IMR-90 (cell line): ENCODE measurements around the gene NUP153. TPM values are rescaled to one million over a fixed set of nuclear protein-coding genes. Genes with fewer than 3 reads are reported as not detected.

Experiments
- ATAC-seq: fragments of 200-7000 bp; cut with Tn5 transposase; 2 replicates; pipeline ENCODE4 v1.9.1; 2020; ENCODE audit warnings: low read depth, mild to moderate bottlenecking, moderate library complexity
- BruUV-seq: library from RNA; stranded (reverse); fragments of 400-500 nt; replicated peaks from 2 replicates; lab custom pipeline; 2021; lab: Mats Ljungman, UMichigan
- CTCF ChIA-PET: fragments of 300-600 bp; formaldehyde crosslinking; extraction: SDS; loops from one replicate; lab custom pipeline; 2021; ENCODE audit warnings: antibody characterized with exemption; lab: Yijun Ruan, JAX
- POLR2A ChIA-PET: fragments of 300-600 bp; sonication (Branson Sonifier 250); formaldehyde crosslinking; loops from one replicate; lab custom pipeline; 2022; ENCODE audit warnings: antibody characterized with exemption; ENCODE audit not compliant: unreplicated experiment; lab: Charles Lee
- DNase-seq: peaks from one replicate; pipeline ENCODE4 v3.0.0; 2013
- H2AFZ ChIP-seq: replicated peaks from 2 replicates; pipeline ENCODE3; 2013; ENCODE audit warnings: low read length, mild to moderate bottlenecking; ENCODE audit not compliant: poor library complexity
- H2AK5ac ChIP-seq: 2 replicates; pipeline ENCODE4 v1.6.1; 2013; ENCODE audit warnings: low read depth, low read length, inconsistent platforms
- H2AK9ac ChIP-seq: replicated peaks from 2 replicates; pipeline ENCODE3; 2013; ENCODE audit warnings: mild to moderate bottlenecking, low read depth, low read length, moderate library complexity; ENCODE audit not compliant: poor library complexity
- H2BK120ac ChIP-seq: 2 replicates; pipeline ENCODE4 v1.6.1; 2013; ENCODE audit warnings: low read depth, low read length, inconsistent platforms
- H2BK15ac ChIP-seq: 3 replicates; pipeline ENCODE4 v1.6.1; 2013; ENCODE audit warnings: low read depth, low read length, inconsistent platforms
- H2BK20ac ChIP-seq: 2 replicates; pipeline ENCODE4 v1.6.1; 2013; ENCODE audit warnings: low read depth, mild to moderate bottlenecking, inconsistent platforms, low read length, moderate library complexity
- H2BK5ac ChIP-seq: 2 replicates; pipeline ENCODE4 v1.6.1; 2013; ENCODE audit warnings: mild to moderate bottlenecking, low read depth, low read length, inconsistent platforms; ENCODE audit not compliant: poor library complexity, severe bottlenecking
- H3K14ac ChIP-seq: replicated peaks from 2 replicates; pipeline ENCODE4 v1.6.1; 2013; ENCODE audit warnings: low read depth, low read length, inconsistent platforms
- H3K18ac ChIP-seq: 2 replicates; pipeline ENCODE4 v1.6.1; 2013; ENCODE audit warnings: low read depth, low read length, control low read depth
- H3K23ac ChIP-seq: 2 replicates; pipeline ENCODE4 v1.6.1; 2013; ENCODE audit warnings: low read depth, low read length, inconsistent platforms
- H3K27ac ChIP-seq: 2 replicates; pipeline ENCODE4 v1.5.1; 2013; ENCODE audit warnings: mild to moderate bottlenecking, control low read depth, low read length; ENCODE audit not compliant: insufficient read depth
- H3K27me3 ChIP-seq: 2 replicates; pipeline ENCODE4 v1.6.1; 2013; ENCODE audit warnings: low read length; ENCODE audit not compliant: control insufficient read depth, insufficient read depth
- H3K36me3 ChIP-seq: 2 replicates; pipeline ENCODE4 v1.6.1; 2013; ENCODE audit warnings: low read length, mixed read lengths; ENCODE audit not compliant: control insufficient read depth, insufficient read depth
- H3K4ac ChIP-seq: 2 replicates; pipeline ENCODE4 v1.6.1; 2013; ENCODE audit warnings: low read depth, low read length, inconsistent platforms
- H3K4me1 ChIP-seq: 2 replicates; pipeline ENCODE4 v1.6.1; 2013; ENCODE audit warnings: low read length, mixed read lengths; ENCODE audit not compliant: control insufficient read depth, insufficient read depth
- H3K4me2 ChIP-seq: 2 replicates; pipeline ENCODE4 v1.6.1; 2013; ENCODE audit warnings: low read depth, mild to moderate bottlenecking, control low read depth, low read length, moderate library complexity
- H3K4me3 ChIP-seq: 2 replicates; pipeline ENCODE4 v1.5.1; 2013; ENCODE audit warnings: low read depth, mild to moderate bottlenecking, control low read depth, low read length, moderate library complexity; ENCODE audit not compliant: insufficient read depth
- H3K56ac ChIP-seq: 2 replicates; pipeline ENCODE4 v1.6.1; 2013; ENCODE audit warnings: low read length, inconsistent platforms; ENCODE audit not compliant: insufficient read depth; ENCODE audit errors: extremely low read depth
- H3K79me1 ChIP-seq, 2 experiments: 2 replicates each; pipeline ENCODE4 v1.6.1; 2013; ENCODE audit warnings: low read length in 2 of 2, inconsistent platforms in 1 of 2, low read depth in 1 of 2
- H3K9ac ChIP-seq: 2 replicates; pipeline ENCODE4 v1.6.1; 2013; ENCODE audit warnings: low read depth, low read length, control low read depth
- H3K9me1 ChIP-seq: 2 replicates; pipeline ENCODE4 v1.6.1; 2013; ENCODE audit warnings: low read length, inconsistent platforms; ENCODE audit not compliant: insufficient read depth
- H3K9me3 ChIP-seq: 2 replicates; pipeline ENCODE4 v1.6.1; 2013; ENCODE audit warnings: low read length; ENCODE audit not compliant: control insufficient read depth, insufficient read depth
- H4K20me1 ChIP-seq: 2 replicates; pipeline ENCODE4 v1.6.1; 2013; ENCODE audit warnings: low read length, inconsistent platforms; ENCODE audit not compliant: insufficient read depth
- H4K5ac ChIP-seq: 2 replicates; pipeline ENCODE4 v1.6.1; 2013; ENCODE audit warnings: mild to moderate bottlenecking, low read depth, low read length, control low read depth
- H4K8ac ChIP-seq, 2 experiments: 2 replicates each; pipeline ENCODE4 v1.6.1; 2013; ENCODE audit warnings: low read depth in 2 of 2, low read length in 2 of 2, control low read depth in 1 of 2, inconsistent platforms in 1 of 2
- H4K91ac ChIP-seq: 2 replicates; pipeline ENCODE4 v1.6.1; 2013; ENCODE audit warnings: low read depth, low read length, inconsistent platforms; ENCODE audit not compliant: insufficient read depth
- BHLHE40 ChIP-seq: fragments of 150-350 bp; IDR thresholded peaks from 2 replicates; pipeline ENCODE4 v1.6.1; 2016; ENCODE audit warnings: mild to moderate bottlenecking, low read depth, low read length
- CEBPB ChIP-seq: IDR thresholded peaks from 2 replicates; pipeline ENCODE4 v1.6.1; 2012; ENCODE audit warnings: low read depth, low read length, improper control_type of control experiment
- CHD1 ChIP-seq: IDR thresholded peaks from 2 replicates; pipeline ENCODE4 v1.6.1; 2012; ENCODE audit warnings: low read depth, low read length, improper control_type of control experiment
- CTCF ChIP-seq: conservative IDR thresholded peaks from 2 replicates; pipeline ENCODE4 v1.5.1; 2012; ENCODE audit warnings: mild to moderate bottlenecking, low read depth, low read length, improper control_type of control experiment
- ELK1 ChIP-seq: fragments of 150-350 bp; IDR thresholded peaks from 2 replicates; pipeline ENCODE4 v1.6.1; 2016; ENCODE audit warnings: low read depth, mild to moderate bottlenecking, low read length, moderate library complexity, borderline replicate concordance
- FOS ChIP-seq: fragments of 150-350 bp; IDR thresholded peaks from 2 replicates; pipeline ENCODE4 v1.6.1; 2016; ENCODE audit warnings: low read depth, low read length
- MAFK ChIP-seq: IDR thresholded peaks from 2 replicates; pipeline ENCODE4 v1.6.1; 2012; ENCODE audit warnings: low read depth, low read length, improper control_type of control experiment
- MAZ ChIP-seq: IDR thresholded peaks from 2 replicates; pipeline ENCODE4 v1.6.1; 2012; ENCODE audit warnings: low read depth, mild to moderate bottlenecking, low read length, improper control_type of control experiment, moderate library complexity, borderline replicate concordance
- MXI1 ChIP-seq: IDR thresholded peaks from 2 replicates; pipeline ENCODE4 v1.6.1; 2012; ENCODE audit warnings: low read depth, mild to moderate bottlenecking, low read length, moderate library complexity, borderline replicate concordance
- NFE2L2 ChIP-seq: fragments of 150-350 bp; IDR thresholded peaks from 2 replicates; pipeline ENCODE4 v1.6.1; 2016; ENCODE audit warnings: low read depth, mild to moderate bottlenecking, low read length
- POLR2A ChIP-seq: IDR thresholded peaks from 2 replicates; pipeline ENCODE4 v1.6.1; 2012; ENCODE audit warnings: mild to moderate bottlenecking, low read depth, low read length
- RAD21 ChIP-seq: IDR thresholded peaks from 2 replicates; pipeline ENCODE4 v1.6.1; 2012; ENCODE audit warnings: low read length, improper control_type of control experiment
- RCOR1 ChIP-seq: IDR thresholded peaks from 2 replicates; pipeline ENCODE4 v1.6.1; 2012; ENCODE audit warnings: mild to moderate bottlenecking, low read length, improper control_type of control experiment; ENCODE audit not compliant: insufficient replicate concordance
- RFX5 ChIP-seq: IDR thresholded peaks from 2 replicates; pipeline ENCODE4 v1.8.0; 2012; ENCODE audit warnings: low read depth, mild to moderate bottlenecking, low read length, moderate library complexity
- SMC3 ChIP-seq: fragments of 150-350 bp; IDR thresholded peaks from 2 replicates; pipeline ENCODE4 v1.6.1; 2016; ENCODE audit warnings: low read depth, mild to moderate bottlenecking, antibody characterized with exemption, low read length, moderate library complexity
- USF2 ChIP-seq: fragments of 150-350 bp; IDR thresholded peaks from 2 replicates; pipeline ENCODE4 v1.6.1; 2017; ENCODE audit warnings: mild to moderate bottlenecking, antibody characterized with exemption, low read length, low read depth
- WGBS, 2 experiments: methylation state at CpG; one replicate each; pipeline versions ENCODE4 v1.1.5 to v1.1.7; 2013; ENCODE audit warnings: missing lambda C conversion rate in 2 of 2; ENCODE audit not compliant: insufficient read length in 1 of 2; ENCODE audit errors: extremely low coverage in 2 of 2; 5-methylcytosine and 5-hydroxymethylcytosine counted together
- dilution Hi-C: fragments of 300-500 bp; cut with HindIII; formaldehyde crosslinking; loops from one replicate; pipeline ENCODE4 v1.14.3; 2018; ENCODE audit warnings: low sequenced_read_pairs; ENCODE audit not compliant: unreplicated experiment
- in situ Hi-C: fragments of 300-500 bp; cut with MboI; formaldehyde crosslinking; loops from 3 replicates; pipeline ENCODE4 v1.14.3; 2019; ENCODE audit warnings: low sequenced_read_pairs, inconsistent platforms, mixed read lengths
- intact Hi-C: fragments of 100-400 bp; cut with micrococcal nuclease; formaldehyde crosslinking; loops from 2 replicates; pipeline ENCODE4 v1.10.0; 2022
- polyA plus RNA-seq, 3 experiments: library from polyadenylated mRNA; depleted of rRNA; stranded (reverse); fragments of >200 nt; gene quantifications; 2 replicates each; pipeline ENCODE4 v1.2.3, GENCODE V29; 2012; ENCODE audit warnings: low replicate concordance in 1 of 3
- total RNA-seq: library from RNA; depleted of rRNA; stranded (reverse); fragments of >200 nt; gene quantifications from 2 replicates; pipeline ENCODE4 v1.2.3, GENCODE V29; 2012

Gene NUP153
- total and polyA plus RNA-seq, 2 of the 4 experiments (the other 2 are of a cell fraction), result 17.2 to 39.4 TPM

GRCh38 chr6:17707371-17707651, 586 bp upstream of the NUP153 start:
- peak overlapping the region; percentile 35 for H4K5ac ChIP-seq
- no CpG with 5 or more reads among the region's 5 CpGs for WGBS, 2 experiments
- in situ Hi-C loops (no loop called here), dilution Hi-C loops (no loop called here), intact Hi-C loops (no loop called here)
- no peak overlapping the region for H2AFZ ChIP-seq
- H2AK5ac ChIP-seq, result no peak overlapping the region
- peak overlapping the region; percentile 85; the same call in 1 of the 2 replicates for H4K91ac ChIP-seq
- H4K8ac ChIP-seq, result peak overlapping the region; percentile 70 to 99
- 0 out of 2 replicates have a peak, but pooled peaks cover 5% of the 10 kb centered on the region for H3K9me1 ChIP-seq
- no peak for ATAC-seq
- 0 out of 2 replicates have a peak overlapping the region, but pooled peaks have one; percentile 22 for H3K4ac ChIP-seq
- POLR2A ChIA-PET, result interaction anchor here (1.1 kb wide), 1 partner anchor 8 kb away, joined by 3 read pairs; no protein-coding TSS in a partner anchor
- peak overlapping the region; percentile 76 for H3K4me2 ChIP-seq
- no peaks in the 10 kb centered on the region for H3K9me3 ChIP-seq
- peaks cover 10% of the 10 kb centered on the region; the same call in 1 of the 2 replicates for H4K20me1 ChIP-seq
- CTCF ChIA-PET, result interaction anchor here (0.5 to 0.8 kb wide), 3 partner anchors 88 to 545 kb away, joined by 3 to 5 read pairs (median 4); no protein-coding TSS in a partner anchor
- H3K36me3 ChIP-seq, result no peaks in the 10 kb centered on the region
- no peak overlapping the region for H3K4me3 ChIP-seq
- H3K9ac ChIP-seq, result peak overlapping the region; percentile 79; the same call in 1 of the 2 replicates
- H2BK20ac ChIP-seq, result no peak overlapping the region
- no peak overlapping the region for H2AK9ac ChIP-seq
- H3K27ac ChIP-seq, result peak overlapping the region; percentile 9; the same call in 1 of the 2 replicates
- BruUV-seq, result no TSS peak
- H3K79me1 ChIP-seq, result peaks cover 0 to 20% of the 10 kb centered on the region in 2 experiments; a peak in 2 of 4 replicates
- peak overlapping the region; percentile 90; the same call in 1 of the 2 replicates for H3K56ac ChIP-seq
- 0 out of 2 replicates have a peak overlapping the region, but pooled peaks have one; percentile 8 for H3K14ac ChIP-seq
- H2BK15ac ChIP-seq, result peak overlapping the region; percentile 68; the same call in 2 of the 3 replicates
- peak overlapping the region; percentile 91 for H2BK120ac ChIP-seq
- no peak overlapping the region; the same call in 1 of the 2 replicates for H3K23ac ChIP-seq
- H3K18ac ChIP-seq, result no peak overlapping the region
- DNase-seq, result no peak
- no peaks in the 10 kb centered on the region for H3K27me3 ChIP-seq
- H3K4me1 ChIP-seq, result peaks cover 5% of the 10 kb centered on the region
- TF ChIP-seq POLR2A (no peak), RAD21 (no peak), RCOR1 (no peak), SMC3 (no peak), ELK1 (no peak), MAZ (no peak), BHLHE40 (no peak), MAFK (no peak), CEBPB (no peak), CTCF (no peak), RFX5 (no peak), CHD1 (no peak), MXI1 (no peak), FOS (no peak), NFE2L2 (no peak), USF2 (no peak)
- peak overlapping the region; percentile 88 for H2BK5ac ChIP-seq
